Amniotic stem cell (primary cell): Measurements from ENCODE around the gene KNDC1.

Experiments used
- DNase-seq: peaks from one replicate; lab custom pipeline; 2025; lab: John Stamatoyannopoulos, UW

KNDC1 gene

GRCh38 chr10:133178357-133179127 is 18.5 kb downstream of the KNDC1 start:
- no peak for DNase-seq

GRCh38 chr10:133179128-133179520 is 19.1 kb downstream of the KNDC1 start:
- no peak for DNase-seq

DNA sequence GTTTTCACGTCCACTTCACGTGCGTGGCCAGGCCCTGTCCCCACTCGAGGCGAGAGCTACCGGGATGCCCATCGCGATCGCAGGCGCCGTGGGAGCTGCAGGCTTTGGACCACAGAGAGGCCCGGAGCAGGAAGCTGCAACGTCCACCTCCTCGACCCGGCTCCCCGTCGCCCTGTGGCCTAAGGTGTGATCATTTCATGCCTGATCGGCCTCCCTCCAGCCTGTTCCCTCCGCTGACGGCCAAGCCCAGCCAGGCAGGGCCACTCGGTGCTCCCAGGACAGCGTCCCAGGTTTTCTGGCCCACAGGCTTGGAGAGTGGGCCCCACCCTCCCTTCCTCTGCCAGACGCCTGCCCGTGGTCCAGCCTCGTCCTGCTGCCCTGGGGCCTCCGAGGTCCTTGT is 19.6 kb downstream of the KNDC1 start:
- DNase-seq, result no peak

GRCh38 chr10:133180192-133180964 is 20.4 kb downstream of the KNDC1 start:
- no peak for DNase-seq

- DNase-seq, result no peak
Measured at GRCh38 chr10:133180965-133181639, 21.1 kb downstream of the KNDC1 start.

DNA sequence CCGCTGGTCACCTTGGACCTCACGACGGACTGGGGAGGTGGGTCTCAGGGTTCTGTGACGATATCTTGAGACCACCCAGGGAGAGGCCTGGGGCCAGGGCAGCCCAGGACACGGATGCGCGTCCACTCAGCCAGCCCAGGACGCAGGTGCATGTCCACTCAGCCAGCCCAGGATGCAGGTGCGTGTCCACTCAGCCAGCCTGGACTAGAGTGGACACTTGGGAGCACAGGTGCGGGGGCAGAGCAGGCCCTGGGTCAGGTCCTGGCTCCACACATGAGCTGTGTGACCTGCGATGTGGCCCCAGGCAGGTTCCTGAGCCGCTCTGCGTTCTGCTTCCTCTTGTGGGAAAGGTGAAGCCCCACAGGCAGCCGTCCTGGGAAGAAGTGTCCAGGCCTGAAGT is 22.2 kb downstream of the KNDC1 start:
- DNase-seq, result no peak

DNA sequence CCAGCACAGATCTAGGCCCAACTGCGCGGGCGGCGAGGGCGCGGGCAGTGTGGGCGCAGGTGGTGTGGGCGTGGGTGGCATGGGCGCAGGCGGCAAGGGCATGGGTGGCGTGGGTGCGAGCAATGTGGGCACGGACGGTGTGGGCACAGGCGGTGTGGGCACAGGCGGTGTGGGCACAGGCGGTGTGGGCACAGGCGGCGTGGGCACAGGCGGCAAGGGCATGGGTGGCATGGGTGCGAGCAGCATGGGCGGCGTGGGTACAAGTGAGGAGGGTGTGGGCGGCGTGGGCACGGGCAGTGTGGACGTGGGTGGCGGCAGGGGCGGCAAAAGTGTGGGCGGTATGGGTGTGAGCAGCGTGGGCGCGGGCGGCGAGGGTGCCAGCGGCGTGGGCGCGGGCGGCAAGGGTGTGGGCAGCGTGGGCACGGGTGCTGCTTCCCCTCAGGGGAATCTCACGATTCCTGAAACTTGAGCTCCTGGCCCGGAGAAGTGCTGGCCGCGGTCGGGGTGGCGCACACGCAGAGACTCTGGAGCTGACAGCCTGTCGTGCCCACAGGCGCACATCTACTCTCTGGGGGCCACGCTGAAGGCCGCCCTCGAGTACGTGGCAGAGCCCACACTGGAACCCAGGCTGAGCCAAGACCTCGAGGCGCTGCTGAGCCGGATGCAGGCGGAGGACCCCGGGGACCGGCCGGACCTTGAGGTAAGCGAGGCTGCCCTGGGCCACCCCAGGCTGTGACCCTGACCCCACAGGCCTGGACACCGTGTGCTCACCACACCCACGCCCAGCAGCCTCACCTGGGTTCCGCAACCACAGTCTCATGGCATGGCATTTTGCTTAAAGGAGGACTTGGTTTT is 23.0 kb downstream of the KNDC1 start:
- DNase-seq, result no peak

GRCh38 chr10:133183646-133184378 is 23.8 kb downstream of the KNDC1 start:
- DNase-seq, result no peak

DNA sequence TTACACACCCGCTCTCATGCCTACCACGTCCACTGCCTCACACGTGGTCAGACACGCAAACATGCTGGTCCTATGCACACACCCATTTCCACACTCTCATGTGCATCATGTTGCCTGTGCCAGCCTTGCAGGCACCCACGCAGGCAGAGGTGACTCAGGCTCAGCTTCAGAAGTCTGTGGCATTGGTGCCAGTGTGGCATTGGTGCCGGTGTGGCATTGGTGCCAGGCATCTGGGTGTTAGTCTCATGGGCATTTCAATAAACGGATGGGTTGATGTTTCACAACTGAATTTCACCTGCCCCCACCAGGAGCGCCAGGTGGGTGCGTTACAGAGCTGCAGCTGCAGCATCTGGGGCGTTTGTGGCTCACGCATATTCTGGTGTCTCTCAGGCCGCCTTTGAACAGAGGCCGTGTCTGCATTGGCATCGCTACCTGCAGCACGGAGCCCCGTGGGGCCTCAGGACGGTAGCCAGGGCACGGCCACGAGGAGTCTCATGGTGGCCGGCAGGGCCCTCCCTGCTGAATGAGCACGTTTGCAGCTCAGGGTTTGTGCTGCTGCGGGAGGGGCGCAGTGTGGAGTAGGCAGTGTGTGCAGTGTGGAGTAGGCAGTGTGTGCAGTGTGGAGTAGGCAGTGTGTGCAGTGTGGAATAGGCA is 24.7 kb downstream of the KNDC1 start:
- no peak for DNase-seq

- no peak for DNase-seq
Measured at GRCh38 chr10:133185421-133185820, 25.4 kb downstream of the KNDC1 start.

DNA sequence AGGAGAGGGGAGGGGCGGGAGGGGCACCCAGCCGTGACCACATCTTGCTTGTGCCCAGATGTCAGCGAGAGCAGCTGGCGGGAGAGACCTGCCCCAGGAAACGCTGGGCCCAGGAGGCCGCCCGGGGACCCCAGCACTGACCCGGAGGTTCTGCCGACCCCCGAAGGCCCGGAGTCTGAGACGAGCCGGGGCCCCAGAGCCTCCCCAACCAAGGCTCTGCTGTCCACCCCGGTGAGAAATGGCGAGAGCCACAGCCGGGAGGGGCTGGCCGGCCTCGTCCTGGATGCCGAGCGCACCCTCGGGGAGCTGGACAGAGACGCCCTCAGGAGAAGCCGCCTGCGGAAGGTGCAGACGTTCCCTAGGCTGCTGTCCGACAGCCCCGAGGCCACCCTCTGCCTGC is 25.9 kb downstream of the KNDC1 start:
- no peak for DNase-seq

DNA sequence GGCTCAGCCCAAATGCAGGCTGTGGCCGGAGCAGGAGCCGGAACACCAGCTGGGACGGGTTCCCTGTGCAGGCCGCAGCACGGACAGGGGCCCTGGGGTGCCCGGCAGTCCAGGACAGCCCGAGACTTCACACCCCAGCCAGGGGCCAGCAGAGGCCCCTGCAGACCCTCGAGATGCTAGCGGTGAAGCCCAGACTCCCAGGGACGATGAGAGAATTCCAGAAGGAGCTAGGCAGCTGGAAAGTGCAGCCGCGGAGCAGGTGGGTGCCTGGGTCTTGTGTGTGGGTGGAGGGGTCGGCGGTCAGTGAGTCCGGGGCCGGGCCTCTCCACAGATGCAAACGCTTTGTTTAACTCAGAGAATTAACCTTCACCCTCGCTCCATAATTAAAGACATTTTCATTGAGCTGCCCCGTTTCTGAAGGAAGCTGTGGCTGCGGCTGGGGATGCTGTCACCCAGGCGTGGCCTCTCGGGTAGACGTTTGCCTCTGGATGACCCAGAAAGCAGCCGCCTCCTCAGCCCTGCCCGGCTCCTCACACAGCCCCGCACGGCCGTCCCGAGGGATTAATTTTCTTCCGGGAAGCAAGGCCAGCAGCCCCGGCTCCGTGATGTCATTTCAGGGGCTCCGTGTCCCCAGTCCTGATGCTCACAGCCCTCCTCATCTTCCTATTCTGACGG is 26.5 kb downstream of the KNDC1 start:
- DNase-seq, result no peak

GRCh38 chr10:133187091-133187905 is 27.3 kb downstream of the KNDC1 start:
- no peak for DNase-seq

- DNase-seq, result no peak
Measured at GRCh38 chr10:133187906-133188681, 28.1 kb downstream of the KNDC1 start.

GRCh38 chr10:133189256-133189655 is 29.2 kb downstream of the KNDC1 start:
- no peak for DNase-seq

GRCh38 chr10:133189726-133190125 is 29.7 kb downstream of the KNDC1 start:
- DNase-seq, result no peak

DNA sequence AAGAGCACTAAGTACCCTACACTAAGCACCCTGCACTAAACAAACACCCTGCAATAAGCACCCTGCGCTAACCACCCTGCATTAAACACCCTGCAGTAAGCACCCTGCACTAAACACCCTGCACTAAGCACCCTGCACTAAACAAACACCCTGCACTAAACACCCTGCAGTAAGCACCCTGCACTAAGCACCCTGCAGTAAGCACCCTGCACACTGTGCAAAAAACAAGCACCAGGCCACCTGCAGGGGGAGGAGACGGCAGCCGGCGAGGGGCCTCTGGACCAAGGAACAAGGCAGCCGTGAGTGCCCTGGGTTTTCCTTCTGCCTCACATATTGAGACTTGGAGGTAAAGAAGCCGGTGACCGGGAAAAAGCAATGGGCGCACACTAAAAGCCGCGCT is 30.2 kb downstream of the KNDC1 start:
- no peak for DNase-seq

GRCh38 chr10:133191651-133192050 is 31.6 kb downstream of the KNDC1 start:
- no peak for DNase-seq

DNA sequence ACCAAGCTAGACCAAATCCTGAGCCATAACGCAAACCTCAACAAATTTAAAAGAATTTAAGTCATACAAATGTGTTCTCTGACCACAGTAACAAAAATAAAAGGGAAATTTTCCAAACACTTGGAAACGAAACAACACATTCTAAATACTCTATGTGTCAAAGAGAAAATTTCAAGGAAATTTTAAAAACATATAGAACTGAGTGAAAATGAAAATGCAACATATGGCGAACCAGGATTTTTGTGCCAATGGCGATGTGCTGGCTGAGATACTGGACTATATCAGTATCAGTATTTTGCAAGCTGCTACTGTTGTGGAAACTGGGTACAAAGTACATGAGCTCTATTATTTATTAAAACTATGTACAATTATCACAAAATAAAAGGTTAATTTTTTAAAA is 34.1 kb downstream of the KNDC1 start:
- no peak for DNase-seq
